Measurements from ENCODE around the gene TOMM20.

DNA sequence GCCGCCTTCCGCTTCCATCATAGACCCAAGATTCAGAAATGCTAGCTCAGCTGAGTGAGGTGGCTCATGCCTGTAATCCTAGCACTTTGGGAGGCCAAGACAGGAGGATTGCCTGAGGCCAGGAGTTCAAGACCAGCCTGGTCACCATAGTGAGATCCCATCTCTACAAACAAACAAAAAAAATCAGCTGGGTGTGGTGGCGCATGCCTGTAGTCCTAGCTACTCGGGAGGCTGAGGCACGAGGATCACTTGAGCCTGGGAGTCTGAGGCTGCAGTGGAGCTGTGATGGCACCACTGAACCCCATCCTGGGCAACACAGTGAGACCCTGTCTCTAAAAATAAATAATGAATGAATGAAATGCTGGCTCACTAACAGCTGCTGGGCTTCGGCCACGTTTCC is 39.7 kb downstream of the TOMM20 start:
- TF ChIP-seq CTCF (IDR thresholded peaks at IDR 0.05) (no peak), POLR2A (IDR thresholded peaks at IDR 0.05) (no peak)

Data from testis (tissue), 2 donors.